ENCODE measurements around the gene LAMTOR4. TPM values are rescaled to one million over a fixed set of nuclear protein-coding genes. Genes with fewer than 3 reads are reported as not detected.
"Not testable (repeated sequence)": the region's sequence is repeated elsewhere in the genome, so short reads cannot be mapped to it uniquely, and the experiment has no call there.

The LAMTOR4 gene
- total RNA-seq, 2 donors from 2014 or later: 125 to 205 TPM

- H3K9me3 ChIP-seq: no peaks in the 10 kb centered on the region
- peaks cover 13 to 37% of the 10 kb centered on the region in 2 donors for H3K4me1 ChIP-seq (ENCODE audit: control insufficient read depth in 1 of 2, low read depth in 2 of 2)
- ATAC-seq (ENCODE audit: insufficient number of reproducible peaks, low FRiP score, low read depth) (no peak), DNase-seq (ENCODE audit: low spot score) (no peak)
- H3K27ac ChIP-seq: peak overlapping the region; percentile 96 to 98
- H3K27me3 ChIP-seq (replicated peaks; ENCODE audit: insufficient read depth): no peaks in the 10 kb centered on the region
- no peak for TF ChIP-seq CTCF (IDR thresholded peaks at IDR 0.05)
- H3K36me3 ChIP-seq: no peaks in the 10 kb centered on the region
- peak overlapping the region; percentile 97 for H3K4me3 ChIP-seq
Observed at GRCh38 chr7:100127866-100128636, 20.7 kb upstream of the LAMTOR4 start.

- H3K9me3 ChIP-seq: no peaks in the 10 kb centered on the region
- H3K4me3 ChIP-seq: no peak overlapping the region
- TF ChIP-seq CTCF (IDR thresholded peaks at IDR 0.05): no peak
- no peak overlapping the region for H3K27ac ChIP-seq
- peaks cover 13 to 37% of the 10 kb centered on the region in 2 donors for H3K4me1 ChIP-seq (ENCODE audit: control insufficient read depth in 1 of 2, low read depth in 2 of 2)
- H3K36me3 ChIP-seq: no peaks in the 10 kb centered on the region
- ATAC-seq (ENCODE audit: insufficient number of reproducible peaks, low FRiP score, low read depth) (no peak), DNase-seq (ENCODE audit: low spot score) (no peak)
- H3K27me3 ChIP-seq (replicated peaks; ENCODE audit: insufficient read depth): no peaks in the 10 kb centered on the region
Observed at GRCh38 chr7:100128637-100128963, 20.1 kb upstream of the LAMTOR4 start.

- H3K27ac ChIP-seq; DNase-seq (ENCODE audit: low spot score); H3K36me3 ChIP-seq; H3K9me3 ChIP-seq; ATAC-seq (ENCODE audit: insufficient number of reproducible peaks, low FRiP score, low read depth); H3K4me3 ChIP-seq; H3K27me3 ChIP-seq (replicated peaks; ENCODE audit: insufficient read depth): not testable (repeated sequence)
- peaks cover 13 to 33% of the 10 kb centered on the region in 2 donors for H3K4me1 ChIP-seq (ENCODE audit: control insufficient read depth in 1 of 2, low read depth in 2 of 2)
Observed at GRCh38 chr7:100130220-100130607, 18.5 kb upstream of the LAMTOR4 start.

GRCh38 chr7:100130608-100131453, 17.9 kb upstream of the LAMTOR4 start:
- H3K36me3 ChIP-seq: no peaks in the 10 kb centered on the region
- TF ChIP-seq CTCF (IDR thresholded peaks at IDR 0.05): peak; percentile 83
- H3K27ac ChIP-seq: no peak overlapping the region
- H3K4me3 ChIP-seq: peak overlapping the region; percentile 63
- H3K4me1 ChIP-seq (ENCODE audit: control insufficient read depth in 1 of 2, low read depth in 2 of 2): peaks cover 13 to 27% of the 10 kb centered on the region in 2 donors
- no peaks in the 10 kb centered on the region for H3K9me3 ChIP-seq
- ATAC-seq (ENCODE audit: insufficient number of reproducible peaks, low FRiP score, low read depth) (peak; percentile 63), DNase-seq (ENCODE audit: low spot score) (no peak)
- no peaks in the 10 kb centered on the region for H3K27me3 ChIP-seq (replicated peaks; ENCODE audit: insufficient read depth)

GRCh38 chr7:100132126-100132525, 16.6 kb upstream of the LAMTOR4 start:
- Histone ChIP-seq H3K4me3 (no peak overlapping the region), H3K9me3 (no peaks in the 10 kb centered on the region), H3K36me3 (no peaks in the 10 kb centered on the region), H3K4me1 (ENCODE audit: control insufficient read depth in 1 of 2, low read depth in 2 of 2) (peaks cover 9 to 19% of the 10 kb centered on the region in 2 donors), H3K27ac (no peak overlapping the region), H3K27me3 (replicated peaks; ENCODE audit: insufficient read depth) (no peaks in the 10 kb centered on the region)
- no peak for DNase-seq (ENCODE audit: low spot score)
- ATAC-seq (ENCODE audit: insufficient number of reproducible peaks, low FRiP score, low read depth): no peak
- TF ChIP-seq CTCF (IDR thresholded peaks at IDR 0.05): no peak

Data from thoracic aorta (tissue), 2 donors.